SU-DHL-6 (cell line): Measurements from ENCODE around the gene TRIM66.

Source experiments
- CTCF ChIP-seq: fragments of 200-600 bp; sonication (generic); IDR thresholded peaks from one replicate; pipeline ENCODE4 v1.5.1; 2017; ENCODE audit warnings: antibody characterized with exemption, mild to moderate bottlenecking, low read length, moderate library complexity; ENCODE audit not compliant: insufficient read depth, poor library complexity, severe bottlenecking
- EZH2phosphoT487 ChIP-seq: fragments of 200-600 bp; sonication (generic), shearing (Covaris generic); conservative IDR thresholded peaks from 2 replicates; pipeline ENCODE4 v1.6.1; 2018; ENCODE audit warnings: mild to moderate bottlenecking, antibody characterized with exemption, low read length, moderate library complexity, mixed read lengths

GRCh38 chr11:8593935-8594909, 88.2 kb downstream of the TRIM66 start, which contains the start of gene STK33:
- TF ChIP-seq CTCF (no peak), EZH2phosphoT487 (no peak)
